Measurements from ENCODE around the gene TIGD3.

TIGD3 gene

DNA sequence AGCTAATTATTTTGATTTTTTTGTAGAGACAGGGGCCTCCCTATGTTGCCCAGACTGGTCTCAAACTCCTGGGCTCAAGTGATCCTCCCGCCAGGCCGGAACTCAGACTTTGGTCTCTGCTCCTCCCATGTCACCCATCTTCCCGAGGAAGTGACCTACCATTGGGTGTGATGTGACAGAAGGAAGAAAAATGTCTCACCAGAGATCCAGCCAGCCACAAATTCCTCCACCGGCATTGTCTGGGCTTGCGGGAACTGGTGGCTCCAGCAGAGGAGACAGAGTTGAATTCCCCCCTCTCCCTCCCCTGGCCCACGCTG lies 27.1 kb downstream of the TIGD3 start:
- ChIA-PET CTCF (no interaction called here), POLR2A (interaction anchor here (0.7 to 16.9 kb wide), 8 partner anchors 14 to 272 kb away, joined by 3 to 264 read pairs (median 8); partner anchors contain the start of genes MALAT1 and NEAT1)
- DNase-seq (ENCODE audit: extremely low spot score) = peak; percentile 21
- TF ChIP-seq NFRKB (IDR thresholded peaks at IDR 0.05) (no peak), ARNT (IDR thresholded peaks at IDR 0.05) (no peak), BHLHE40 (IDR thresholded peaks at IDR 0.05; ENCODE audit: borderline replicate concordance) (no peak), L3MBTL2 (conservative IDR thresholded peaks at IDR 0.05) (no peak), ELF4 (IDR thresholded peaks at IDR 0.05) (no peak)
- TF ChIP-seq, protein P1, sequence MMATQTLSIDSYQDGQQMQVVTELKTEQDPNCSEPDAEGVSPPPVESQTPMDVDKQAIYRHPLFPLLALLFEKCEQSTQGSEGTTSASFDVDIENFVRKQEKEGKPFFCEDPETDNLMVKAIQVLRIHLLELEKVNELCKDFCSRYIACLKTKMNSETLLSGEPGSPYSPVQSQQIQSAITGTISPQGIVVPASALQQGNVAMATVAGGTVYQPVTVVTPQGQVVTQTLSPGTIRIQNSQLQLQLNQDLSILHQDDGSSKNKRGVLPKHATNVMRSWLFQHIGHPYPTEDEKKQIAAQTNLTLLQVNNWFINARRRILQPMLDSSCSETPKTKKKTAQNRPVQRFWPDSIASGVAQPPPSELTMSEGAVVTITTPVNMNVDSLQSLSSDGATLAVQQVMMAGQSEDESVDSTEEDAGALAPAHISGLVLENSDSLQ (IDR thresholded peaks at IDR 0.05) = peak; percentile 4; the same call in 1 of the 2 replicates

DNA sequence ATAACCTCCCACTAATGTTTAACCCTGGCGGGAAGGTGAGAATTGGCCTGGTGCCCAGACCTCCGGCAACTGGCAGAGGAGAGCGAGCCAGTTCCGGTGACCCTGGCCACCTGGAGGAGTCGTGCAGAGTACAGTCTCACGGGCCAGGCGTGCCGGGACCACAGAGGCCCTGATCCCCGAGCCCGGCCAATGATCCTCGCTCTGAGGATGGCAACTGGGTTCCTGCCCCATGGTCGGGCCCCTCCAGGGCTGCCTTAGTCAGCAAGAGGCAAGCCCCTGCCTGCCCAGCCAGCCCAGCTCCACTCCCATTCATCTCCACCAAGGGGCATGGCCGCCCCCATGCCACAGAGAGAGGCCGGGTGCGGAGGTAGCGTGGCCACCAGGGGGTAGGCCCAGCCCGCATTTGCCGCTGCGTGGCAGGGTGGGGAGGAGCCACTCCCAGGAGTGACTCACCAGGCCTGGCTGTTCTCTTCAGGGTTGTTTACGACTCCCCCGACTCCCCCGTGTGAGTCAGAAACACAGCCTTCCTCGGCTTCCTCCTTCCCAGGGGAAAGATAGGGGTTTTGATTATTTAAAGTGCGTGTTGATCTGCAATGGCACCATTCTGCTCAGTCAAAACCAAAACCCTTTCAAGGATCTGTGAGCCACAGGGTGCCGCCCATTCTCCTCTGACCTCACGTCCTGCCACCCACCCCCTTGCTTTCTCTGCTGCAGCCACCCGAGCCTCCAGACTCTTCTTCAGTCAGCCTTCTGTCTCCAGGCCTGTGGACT lies 27.7 kb downstream of the TIGD3 start, which contains the start of gene SLC25A45:
SLC25A45 (minus strand) TSS at position 614 of the 771 bp plus-strand sequence. CDS start 695 bp downstream, outside the sequence.
- CTCF ChIA-PET = no interaction called here

DNA sequence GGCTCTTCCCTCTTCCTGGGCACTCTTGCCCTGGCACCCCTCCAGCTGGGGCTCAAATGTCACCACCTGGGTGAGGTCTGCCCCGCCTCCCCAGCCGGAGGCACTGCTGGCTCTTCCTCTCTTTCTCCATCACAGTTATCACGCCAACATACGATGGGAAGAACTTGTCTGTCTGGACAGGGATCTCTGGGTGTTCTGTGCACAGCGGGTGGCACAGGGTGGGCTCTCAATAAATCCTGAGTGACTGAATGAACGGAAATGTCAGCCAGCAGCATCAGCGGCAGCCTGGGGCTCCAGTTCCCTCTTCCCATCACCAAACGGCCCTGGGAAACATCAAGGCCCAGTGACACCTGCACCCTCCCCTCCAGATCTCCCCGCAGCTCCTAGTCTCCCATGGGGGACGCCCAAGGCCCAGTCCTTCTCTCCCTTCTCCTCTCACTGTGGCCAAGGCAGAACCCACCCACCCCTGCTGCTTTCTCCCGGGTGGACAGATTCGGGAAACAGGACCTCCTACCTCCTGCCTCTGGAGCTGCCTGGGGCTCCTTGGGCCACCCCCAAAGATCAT lies 28.3 kb downstream of the TIGD3 start:
- DNase-seq (ENCODE audit: extremely low spot score) = no peak
- TF ChIP-seq L3MBTL2 (conservative IDR thresholded peaks at IDR 0.05) = no peak
- TF ChIP-seq, protein P1 (IDR thresholded peaks at IDR 0.05) = peak; percentile 44; the same call in 1 of the 2 replicates
- TF ChIP-seq NFRKB (IDR thresholded peaks at IDR 0.05) = no peak
- ChIA-PET CTCF (interaction anchor here (0.6 kb wide), 1 partner anchor 25 kb away, joined by 3 read pairs; no protein-coding TSS in a partner anchor), POLR2A (interaction anchor here (1.0 to 16.9 kb wide), 8 partner anchors 12 to 127 kb away, joined by 3 to 264 read pairs (median 3); partner anchors contain the start of genes MALAT1 and NEAT1)

More for the DNA sequence above, 27.7 kb downstream of the TIGD3 start, which contains the start of gene SLC25A45:
- no peak for TF ChIP-seq ELF4 (IDR thresholded peaks at IDR 0.05)
- no peak for TF ChIP-seq NFRKB (IDR thresholded peaks at IDR 0.05)
- TF ChIP-seq LEF1 (IDR thresholded peaks at IDR 0.05; ENCODE audit: borderline replicate concordance) = no peak
- no peak for TF ChIP-seq ARNT (IDR thresholded peaks at IDR 0.05)
- no peak for TF ChIP-seq SP1 (IDR thresholded peaks at IDR 0.05)
- TF ChIP-seq FOXK2 (IDR thresholded peaks at IDR 0.05) = no peak
- TF ChIP-seq ZNF384 (IDR thresholded peaks at IDR 0.05) = no peak
- 0 out of 2 replicates have a peak, but pooled peaks have one; percentile 44 for TF ChIP-seq L3MBTL2 (conservative IDR thresholded peaks at IDR 0.05)
- peak; percentile 79; the same call in 1 of the 2 replicates for TF ChIP-seq HDGF (IDR thresholded peaks at IDR 0.05; ENCODE audit: borderline replicate concordance)
- TF ChIP-seq, protein P1 (IDR thresholded peaks at IDR 0.05) = peak; percentile 51; the same call in 1 of the 2 replicates
- peak; percentile 78 for DNase-seq (ENCODE audit: extremely low spot score)
- POLR2A ChIA-PET = interaction anchor here (1.0 to 16.9 kb wide), 7 partner anchors 11 to 127 kb away, joined by 3 to 264 read pairs (median 3); partner anchors contain the start of genes MALAT1 and NEAT1

DNA sequence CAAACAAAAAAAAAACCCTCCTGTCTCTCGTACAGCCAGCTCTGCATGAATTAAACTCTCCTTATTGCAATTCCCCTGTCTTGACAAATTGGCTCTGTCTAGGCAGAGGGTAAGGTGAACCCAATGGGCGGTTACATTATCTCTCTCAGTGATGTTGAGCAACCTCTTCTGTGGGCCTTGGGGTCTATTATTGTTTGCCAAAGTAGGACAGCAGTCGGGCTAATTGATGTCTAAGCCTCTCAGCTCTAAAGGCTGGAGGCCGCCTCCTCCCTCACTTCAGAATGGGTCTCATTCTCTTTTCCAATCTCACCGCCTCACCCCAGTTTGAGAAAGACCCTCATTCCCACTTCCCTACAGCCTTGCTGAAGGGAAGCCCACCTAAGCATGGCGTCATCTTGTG lies 29.2 kb downstream of the TIGD3 start:
- ChIA-PET CTCF (interaction anchor here (0.6 kb wide), 1 partner anchor 24 kb away, joined by 3 read pairs; no protein-coding TSS in a partner anchor), POLR2A (interaction anchor here (0.6 to 16.9 kb wide), 5 partner anchors 37 to 122 kb away, joined by 3 to 264 read pairs (median 3); partner anchors contain the start of gene NEAT1)
- no peak for TF ChIP-seq LEF1 (IDR thresholded peaks at IDR 0.05; ENCODE audit: borderline replicate concordance)
- TF ChIP-seq ARNT (IDR thresholded peaks at IDR 0.05) = no peak
- TF ChIP-seq L3MBTL2 (conservative IDR thresholded peaks at IDR 0.05) = no peak
- TF ChIP-seq SP1 (IDR thresholded peaks at IDR 0.05) = no peak
- TF ChIP-seq CTBP1 (IDR thresholded peaks at IDR 0.05; ENCODE audit: borderline replicate concordance) = no peak
- no peak for DNase-seq (ENCODE audit: extremely low spot score)

DNA sequence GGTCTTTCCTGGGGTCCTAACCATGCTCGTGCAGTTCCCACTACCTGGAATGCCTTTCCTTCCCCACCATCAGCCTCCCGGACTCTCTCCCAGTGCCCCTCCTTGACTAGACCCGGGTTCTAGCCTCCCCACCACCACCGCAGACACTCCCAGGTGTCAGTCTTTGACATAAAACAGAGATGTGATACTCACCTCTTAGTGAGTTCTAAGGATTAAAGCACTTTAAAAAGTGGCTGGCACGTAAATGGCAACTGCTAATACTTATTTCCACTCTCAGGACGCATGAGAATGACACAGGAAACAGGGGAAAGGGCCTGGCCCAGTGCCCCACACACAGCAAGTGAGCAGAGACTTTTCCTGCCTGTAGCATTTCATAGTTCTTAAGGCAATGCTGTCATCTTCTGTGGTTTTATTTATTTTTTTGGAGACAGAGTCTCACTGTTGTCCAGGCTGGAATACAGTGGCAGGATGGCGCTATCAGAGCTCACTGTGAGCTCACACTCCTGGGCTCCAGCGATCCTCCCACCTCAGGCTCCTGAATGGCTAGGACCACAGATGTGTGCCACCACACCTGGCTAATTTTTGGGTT lies 29.8 kb downstream of the TIGD3 start:
- DNase-seq (ENCODE audit: extremely low spot score) = no peak
- no peak for TF ChIP-seq TARDBP (IDR thresholded peaks at IDR 0.05)
- no peak for TF ChIP-seq LEF1 (IDR thresholded peaks at IDR 0.05; ENCODE audit: borderline replicate concordance)
- no peak for TF ChIP-seq SP1 (IDR thresholded peaks at IDR 0.05)
- no peak for TF ChIP-seq HDGF (IDR thresholded peaks at IDR 0.05; ENCODE audit: borderline replicate concordance)
- TF ChIP-seq FOXK2 (IDR thresholded peaks at IDR 0.05) = no peak
- no peak for TF ChIP-seq ZNF384 (IDR thresholded peaks at IDR 0.05)
- no peak for TF ChIP-seq CTBP1 (IDR thresholded peaks at IDR 0.05; ENCODE audit: borderline replicate concordance)
- no peak for TF ChIP-seq FOXM1 (IDR thresholded peaks at IDR 0.05; ENCODE audit: borderline replicate concordance)
- TF ChIP-seq, protein P1 (IDR thresholded peaks at IDR 0.05) = no peak
- no peak for TF ChIP-seq NFRKB (IDR thresholded peaks at IDR 0.05)
- no peak for TF ChIP-seq BHLHE40 (IDR thresholded peaks at IDR 0.05; ENCODE audit: borderline replicate concordance)
- TF ChIP-seq SUZ12 (IDR thresholded peaks at IDR 0.05) = no peak
- TF ChIP-seq ARNT (IDR thresholded peaks at IDR 0.05) = no peak
- TF ChIP-seq ELF4 (IDR thresholded peaks at IDR 0.05) = no peak
- TF ChIP-seq L3MBTL2 (conservative IDR thresholded peaks at IDR 0.05) = no peak
- TF ChIP-seq FOXA1 (IDR thresholded peaks at IDR 0.05) = no peak
- ChIA-PET POLR2A (interaction anchor here (1.0 to 16.9 kb wide), 4 partner anchors 36 to 118 kb away, joined by 3 to 264 read pairs (median 8); partner anchors contain the start of genes MALAT1 and NEAT1), CTCF (interaction anchor here (0.9 to 2.1 kb wide), 2 partner anchors 31 to 84 kb away, joined by 3 to 8 read pairs; no protein-coding TSS in a partner anchor)
